HCT116 (cell line): ENCODE results near the gene TRIM13.

Experiments
- CBX3 ChIP-seq: IDR thresholded peaks from 2 replicates; pipeline ENCODE4 v1.6.1; 2012; ENCODE audit warnings: low read depth
- CTCF ChIP-seq, 3 experiments: fragments of 200-600 bp in 1 of 3; sonication (generic) in 1 of 3; IDR thresholded peaks in 2 of 3; conservative IDR thresholded peaks in 1 of 3; 2 replicates each; pipeline ENCODE4 v1.5.1; 2012 to 2017; ENCODE audit warnings: low read depth in 2 of 3, low read length in 2 of 3, antibody characterized with exemption in 1 of 3, borderline replicate concordance in 1 of 3, control low read depth in 1 of 3, mild to moderate bottlenecking in 1 of 3, mixed read lengths in 1 of 3, mixed run types in 1 of 3, moderate library complexity in 1 of 3; ENCODE audit not compliant: insufficient read depth in 1 of 3
- MAX ChIP-seq: IDR thresholded peaks from 2 replicates; pipeline ENCODE4 v1.6.1; 2012
- POLR2A ChIP-seq: IDR thresholded peaks from 2 replicates; pipeline ENCODE4 v1.7.0; 2011; ENCODE audit warnings: borderline replicate concordance; ENCODE audit not compliant: insufficient read depth, insufficient read length; ENCODE audit errors: extremely low read depth
- POLR2AphosphoS5 ChIP-seq: IDR thresholded peaks from 2 replicates; pipeline ENCODE4 v1.6.1; 2011; ENCODE audit warnings: mild to moderate bottlenecking, low read depth, low read length, moderate library complexity
- RAD21 ChIP-seq: IDR thresholded peaks from 2 replicates; pipeline ENCODE4 v1.6.1; 2012; ENCODE audit warnings: low read depth, mild to moderate bottlenecking
- SRF ChIP-seq: IDR thresholded peaks from 2 replicates; pipeline ENCODE4 v1.6.1; 2012; ENCODE audit warnings: low read depth

- TF ChIP-seq SRF (no peak), CTCF (IDR thresholded peaks at IDR 0.05 in 2 of 3, conservative IDR thresholded peaks at IDR 0.05 in 1 of 3; ENCODE audit: borderline replicate concordance in 1 of 3, insufficient read depth in 1 of 3, low read depth in 2 of 3, low read length in 2 of 3) (no peak), MAX (no peak), POLR2AphosphoS5 (no peak), POLR2A (no peak), RAD21 (no peak), CBX3 (no peak)
Measured at GRCh38 chr13:49993111-49993510, 3.7 kb upstream of the TRIM13 start.
